ENCODE results near the gene ROR2. TPM values are rescaled to one million over a fixed set of nuclear protein-coding genes. Genes with fewer than 3 reads are reported as not detected.
"Not testable (repeated sequence)": the region's sequence is repeated elsewhere in the genome, so short reads cannot be mapped to it uniquely, and the experiment has no call there.

Gene ROR2
- total and polyA plus RNA-seq, 2 of the 13 experiments (the other 11 are each of a cell fraction or from before 2014, with no cell fraction given) = not detected

GRCh38 chr9:91975254-91975653 lies 25.2 kb upstream of the ROR2 start:
- H3K4me3 ChIP-seq (replicated peaks in 1 of 3; ENCODE audit: insufficient read depth in 1 of 3, low read depth in 2 of 3, low read length in 3 of 3); ATAC-seq; intact Hi-C loops (cut with micrococcal nuclease; ENCODE audit: unreplicated experiment); H3K9ac ChIP-seq (ENCODE audit: insufficient read depth, low read depth, low read length); FAIRE-seq; H3K4me2 ChIP-seq (ENCODE audit: low read depth, low read length); H3K27ac ChIP-seq (ENCODE audit: extremely low read length, insufficient read depth, low read length); BruUV-seq (replicated peaks); H2AFZ ChIP-seq (ENCODE audit: low read length); CTCF ChIA-PET (ENCODE audit: low intra/inter-chr PET ratio, low total read pairs); H4K20me1 ChIP-seq (ENCODE audit: insufficient read depth, low read length); in situ Hi-C loops (cut with HindIII; ENCODE audit: extremely low pct_ligation_motif_present, low pct_unique_long_range_greater_than_20kb); H3K36me3 ChIP-seq (replicated peaks in 1 of 2; ENCODE audit: control insufficient read depth in 1 of 2, insufficient read depth in 2 of 2, low read length in 2 of 2); DNase-seq (ENCODE audit: low spot score); POLR2A ChIA-PET; H3K9me3 ChIP-seq (ENCODE audit: low read length); H3K4me1 ChIP-seq (ENCODE audit: insufficient read depth, low read length); H3K79me2 ChIP-seq (ENCODE audit: insufficient read depth, low read length): not testable (repeated sequence)
- 5% methylated on average over 2 of the region's 2 CpGs for WGBS (ENCODE audit: low lambda C conversion rate)
- H3K27me3 ChIP-seq (ENCODE audit: control insufficient read depth in 1 of 2, insufficient read depth in 2 of 2, low read length in 2 of 2) = peaks cover 2 to 15% of the 10 kb centered on the region in 2 experiments; a peak in 4 of 5 replicates

GRCh38 chr9:91972711-91973110 lies 22.7 kb upstream of the ROR2 start:
- DNase-seq (ENCODE audit: low spot score) (no peak), FAIRE-seq (no peak), ATAC-seq (no peak)
- Histone ChIP-seq H3K4me1 (ENCODE audit: insufficient read depth, low read length) (no peaks in the 10 kb centered on the region), H3K9ac (ENCODE audit: insufficient read depth, low read depth, low read length) (no peak overlapping the region), H4K20me1 (ENCODE audit: insufficient read depth, low read length) (no peaks in the 10 kb centered on the region), H3K27ac (ENCODE audit: extremely low read length, insufficient read depth, low read length) (no peak overlapping the region), H3K27me3 (ENCODE audit: control insufficient read depth in 1 of 2, insufficient read depth in 2 of 2, low read length in 2 of 2) (peaks cover 2 to 13% of the 10 kb centered on the region in 2 experiments; a peak in 4 of 5 replicates), H3K36me3 (replicated peaks in 1 of 2; ENCODE audit: control insufficient read depth in 1 of 2, insufficient read depth in 2 of 2, low read length in 2 of 2) (no peaks in the 10 kb centered on the region), H3K4me3 (replicated peaks in 1 of 3; ENCODE audit: insufficient read depth in 1 of 3, low read depth in 2 of 3, low read length in 3 of 3) (no peak overlapping the region), H2AFZ (ENCODE audit: low read length) (no peak overlapping the region), H3K79me2 (ENCODE audit: insufficient read depth, low read length) (no peaks in the 10 kb centered on the region), H3K9me3 (ENCODE audit: low read length) (no peaks in the 10 kb centered on the region), H3K4me2 (ENCODE audit: low read depth, low read length) (no peak overlapping the region)
- ChIA-PET POLR2A (no interaction called here), CTCF (ENCODE audit: low intra/inter-chr PET ratio, low total read pairs) (no interaction called here)
- WGBS (ENCODE audit: low lambda C conversion rate) = 0% methylated on average over 1 of the region's 2 CpGs
- intact Hi-C loops (cut with micrococcal nuclease; ENCODE audit: unreplicated experiment) = no loop called here
- TF ChIP-seq FOXP1 (IDR thresholded peaks at IDR 0.05) (no peak), FOXP1 (CRISPR knock-in tag; IDR thresholded peaks at IDR 0.05) (no peak), MEIS1 (CRISPR knock-in tag; IDR thresholded peaks at IDR 0.05; ENCODE audit: borderline replicate concordance) (no peak), ZNF777 (CRISPR knock-in tag; IDR thresholded peaks at IDR 0.05) (no peak), ATF3 (CRISPR knock-in tag; IDR thresholded peaks at IDR 0.05) (no peak), GFI1 (CRISPR knock-in tag; IDR thresholded peaks at IDR 0.05; ENCODE audit: borderline replicate concordance) (no peak), ZNF674 (CRISPR knock-in tag; IDR thresholded peaks at IDR 0.05; ENCODE audit: low read depth) (no peak), ZNF296 (CRISPR knock-in tag; conservative IDR thresholded peaks at IDR 0.05) (no peak), NFKBIZ (CRISPR knock-in tag; IDR thresholded peaks at IDR 0.05) (no peak), HMGXB3 (CRISPR knock-in tag; IDR thresholded peaks at IDR 0.05; ENCODE audit: borderline replicate concordance) (no peak), HNRNPH1 (optimal IDR thresholded peaks at IDR 0.05; ENCODE audit: low read depth, low read length) (no peak), SP140L (CRISPR knock-in tag; IDR thresholded peaks at IDR 0.05; ENCODE audit: borderline replicate concordance) (no peak)
- in situ Hi-C loops (cut with HindIII; ENCODE audit: extremely low pct_ligation_motif_present, low pct_unique_long_range_greater_than_20kb) = no loop called here
- no TSS peak for BruUV-seq (replicated peaks)
